GM18519 (cell line): ENCODE data around the gene APCDD1L.
"Not testable (repeated sequence)": the region's sequence is repeated elsewhere in the genome, so short reads cannot be mapped to it uniquely, and the experiment has no call there.

ENCODE experiments used
- ATAC-seq: cut with Tn5 transposase; IDR thresholded peaks from one replicate; pipeline ENCODE4 v1.9.1; 2021; ENCODE audit warnings: mild to moderate bottlenecking, moderate library complexity; ENCODE audit not compliant: unreplicated experiment, low FRiP score

APCDD1L gene

GRCh38 chr20:58545565-58546415 is 30.6 kb upstream of the APCDD1L start:
- ATAC-seq = no peak

GRCh38 chr20:58544891-58545290 is 29.7 kb upstream of the APCDD1L start:
- ATAC-seq = no peak

GRCh38 chr20:58544286-58544685 is 29.1 kb upstream of the APCDD1L start:
- ATAC-seq = no peak

- no peak for ATAC-seq
These were observed 28.1 kb upstream of the APCDD1L start for GRCh38 chr20:58543274-58543673.

- ATAC-seq = no peak
These were observed 27.4 kb upstream of the APCDD1L start for GRCh38 chr20:58542411-58543095.

- ATAC-seq = not testable (repeated sequence)
These were observed 26.8 kb upstream of the APCDD1L start for GRCh38 chr20:58542034-58542410.

GRCh38 chr20:58538752-58539151 is 23.6 kb upstream of the APCDD1L start:
- no peak for ATAC-seq

- no peak for ATAC-seq
These were observed 22.6 kb upstream of the APCDD1L start for GRCh38 chr20:58537831-58538230.

- ATAC-seq = no peak
These were observed 21.1 kb upstream of the APCDD1L start for GRCh38 chr20:58536289-58536688.

GRCh38 chr20:58531657-58532056 is 16.5 kb upstream of the APCDD1L start:
- no peak for ATAC-seq

GRCh38 chr20:58531063-58531462 is 15.9 kb upstream of the APCDD1L start:
- ATAC-seq = no peak

- ATAC-seq = no peak
These were observed 13.2 kb upstream of the APCDD1L start for GRCh38 chr20:58528412-58528811.

- no peak for ATAC-seq
These were observed 11.2 kb upstream of the APCDD1L start for GRCh38 chr20:58526411-58526810.

- no peak for ATAC-seq
These were observed 9.6 kb upstream of the APCDD1L start for GRCh38 chr20:58524814-58525213.

- no peak for ATAC-seq
These were observed 8.7 kb upstream of the APCDD1L start for GRCh38 chr20:58523971-58524315.

- no peak for ATAC-seq
These were observed 8.1 kb upstream of the APCDD1L start for GRCh38 chr20:58523072-58523970.

- ATAC-seq = no peak
These were observed 7.5 kb upstream of the APCDD1L start for GRCh38 chr20:58522666-58523065.

GRCh38 chr20:58521763-58522162 is 6.6 kb upstream of the APCDD1L start:
- no peak for ATAC-seq

- no peak for ATAC-seq
These were observed 4.9 kb upstream of the APCDD1L start for GRCh38 chr20:58519940-58520712.

GRCh38 chr20:58518896-58519593 is 3.8 kb upstream of the APCDD1L start:
- ATAC-seq = no peak
